ENCODE data around the gene CCDC74B. TPM values are rescaled to one million over a fixed set of nuclear protein-coding genes. Genes with fewer than 3 reads are reported as not detected.

Gene CCDC74B
- total and polyA plus RNA-seq, 9 donors: 0.76 to 2.2 (median 1.2) TPM

Other genes with a start within 250 kb of the CCDC74B start
- gene RAB6C, start 165.4 kb downstream of the CCDC74B start, total RNA-seq: 0.09 TPM
- gene RAB6C, start 165.4 kb downstream of the CCDC74B start, polyA plus RNA-seq (ENCODE audit: insufficient read depth in 1 of 8, insufficient read length in 8 of 8, low replicate concordance in 1 of 8): under 1 TPM in 7 of 8 donors, not detected in 1; 0.27 to 0.99 (median 0.64) TPM
- not detected for gene POTEF, start 15.9 kb downstream of the CCDC74B start, total RNA-seq
- gene POTEF, start 15.9 kb downstream of the CCDC74B start, polyA plus RNA-seq (ENCODE audit: insufficient read depth in 1 of 8, insufficient read length in 8 of 8, low replicate concordance in 1 of 8): under 1 TPM in 7 of 8 donors, not detected in 1; 0.05 to 0.50 (median 0.10) TPM
- gene SMPD4, start 36.5 kb upstream of the CCDC74B start, total RNA-seq: 15.4 TPM
- gene SMPD4, start 36.5 kb upstream of the CCDC74B start, polyA plus RNA-seq (ENCODE audit: insufficient read depth in 1 of 8, insufficient read length in 8 of 8, low replicate concordance in 1 of 8): 10 to 100 TPM; 35.4 to 47.3 (median 37.3) TPM
- gene MZT2B, start 37.1 kb upstream of the CCDC74B start, total RNA-seq: 203 TPM
- gene MZT2B, start 37.1 kb upstream of the CCDC74B start, polyA plus RNA-seq (ENCODE audit: insufficient read depth in 1 of 8, insufficient read length in 8 of 8, low replicate concordance in 1 of 8): 100 to 1,000 TPM; 126 to 169 (median 152) TPM
- not detected for gene TUBA3E, start 53.3 kb upstream of the CCDC74B start, total RNA-seq
- under 1 TPM in 3 of 8 donors, not detected in 5; 0.11 to 0.29 (median 0.19) TPM for gene TUBA3E, start 53.3 kb upstream of the CCDC74B start, polyA plus RNA-seq (ENCODE audit: insufficient read depth in 1 of 8, insufficient read length in 8 of 8, low replicate concordance in 1 of 8)
- gene IMP4, start 197.8 kb upstream of the CCDC74B start, total RNA-seq: 45.8 TPM
- 10 to 100 TPM; 38.0 to 45.6 (median 43.8) TPM for gene IMP4, start 197.8 kb upstream of the CCDC74B start, polyA plus RNA-seq (ENCODE audit: insufficient read depth in 1 of 8, insufficient read length in 8 of 8, low replicate concordance in 1 of 8)
- 11.0 TPM for gene PTPN18, start 210.9 kb upstream of the CCDC74B start, total RNA-seq
- gene PTPN18, start 210.9 kb upstream of the CCDC74B start, polyA plus RNA-seq (ENCODE audit: insufficient read depth in 1 of 8, insufficient read length in 8 of 8, low replicate concordance in 1 of 8): 10 to 100 TPM; 15.0 to 27.3 (median 18.4) TPM

Data from muscle of leg (tissue), 9 donors.